Thymus (tissue), 14 donors: ENCODE measurements around the gene ZNF492. TPM values are rescaled to one million over a fixed set of nuclear protein-coding genes. Genes with fewer than 3 reads are reported as not detected.
A peak's percentile ranks its signal among the peaks of the same experiment; 100 is the strongest.
"Not testable (repeated sequence)": the region's sequence is repeated elsewhere in the genome, so short reads cannot be mapped to it uniquely, and the experiment has no call there.

Source experiments
- DNase-seq, 9 donors: peaks; one replicate each; pipeline ENCODE4 v3.0.0-alpha.2; 2013; ENCODE audit warnings: low spot score in 9 of 9, low read depth in 6 of 9, missing footprints in 1 of 9
- H3K27ac ChIP-seq, 2 donors: one replicate each; pipeline ENCODE4 v1.5.1; 2013; ENCODE audit warnings: control low read depth in 1 of 2, low read depth in 1 of 2, low read length in 1 of 2, mild to moderate bottlenecking in 1 of 2, moderate library complexity in 1 of 2
- H3K27me3 ChIP-seq, 2 donors: one replicate each; pipeline ENCODE4 v1.5.1; 2013; ENCODE audit warnings: low read length in 1 of 2; ENCODE audit not compliant: control insufficient read depth in 2 of 2, insufficient read depth in 1 of 2
- H3K36me3 ChIP-seq, 2 donors: one replicate each; pipeline ENCODE4 v1.5.1; 2013; ENCODE audit warnings: low read length in 1 of 2, mild to moderate bottlenecking in 1 of 2, moderate library complexity in 1 of 2; ENCODE audit not compliant: control insufficient read depth in 2 of 2, insufficient read depth in 2 of 2
- H3K4me1 ChIP-seq, 2 donors: one replicate each; pipeline ENCODE4 v1.5.1; 2013; ENCODE audit warnings: low read length in 2 of 2; ENCODE audit not compliant: control insufficient read depth in 2 of 2, insufficient read depth in 2 of 2
- H3K4me3 ChIP-seq, 2 donors: one replicate each; pipeline ENCODE4 v1.5.1; 2013; ENCODE audit warnings: low read length in 2 of 2, control low read depth in 1 of 2, mild to moderate bottlenecking in 1 of 2
- H3K9me3 ChIP-seq, 2 donors: one replicate each; pipeline ENCODE4 v1.5.1; 2013; ENCODE audit warnings: low read length in 1 of 2, mild to moderate bottlenecking in 1 of 2; ENCODE audit not compliant: control insufficient read depth in 2 of 2, insufficient read depth in 1 of 2
- WGBS: extraction: QIAGEN DNeasy Blood & Tissue Kit; methylation state at CpG from one replicate; pipeline ENCODE4 v1.1.7; 2013; 5-methylcytosine and 5-hydroxymethylcytosine counted together
- long read RNA-seq, 10 donors: transcript quantifications; one replicate each; lab custom pipeline, GENCODE V29; 2026
- polyA plus RNA-seq: library from polyadenylated mRNA; stranded (reverse); fragments of 200-250 nt; gene quantifications from one replicate; pipeline ENCODE4 v1.2.3, GENCODE V29; 2013
- total RNA-seq: library from RNA; stranded (reverse); fragments of 120-200 nt; gene quantifications from one replicate; pipeline ENCODE4 v1.2.4, GENCODE V29; 2013
- donor health status: healthy.

The ZNF492 gene
- total RNA-seq: 2.0 TPM
- 0.23 TPM for polyA plus RNA-seq
- long read RNA-seq, donor 1: 0 reads
- long read RNA-seq, donor 2: 0 reads
- long read RNA-seq, donor 3: 0 reads
- long read RNA-seq, donor 4, full-length matches to known transcripts: 2 of 2 reads
- long read RNA-seq, donor 4, partial matches to known transcripts: 0 of 2 reads
- long read RNA-seq, donor 4, other reads (novel, unspliced or antisense): 0 of 2 reads
- long read RNA-seq, donor 5, full-length matches to known transcripts: 3 of 3 reads
- long read RNA-seq, donor 5, partial matches to known transcripts: 0 of 3 reads
- long read RNA-seq, donor 5, other reads (novel, unspliced or antisense): 0 of 3 reads
- long read RNA-seq, donor 6: 0 reads
- long read RNA-seq, donor 7: 0 reads
- long read RNA-seq, donor 8: 0 reads
- long read RNA-seq, donor 9, full-length matches to known transcripts: 1 of 1 reads
- long read RNA-seq, donor 9, partial matches to known transcripts: 0 of 1 reads
- long read RNA-seq, donor 9, other reads (novel, unspliced or antisense): 0 of 1 reads
- long read RNA-seq, donor 10: 0 reads

DNA sequence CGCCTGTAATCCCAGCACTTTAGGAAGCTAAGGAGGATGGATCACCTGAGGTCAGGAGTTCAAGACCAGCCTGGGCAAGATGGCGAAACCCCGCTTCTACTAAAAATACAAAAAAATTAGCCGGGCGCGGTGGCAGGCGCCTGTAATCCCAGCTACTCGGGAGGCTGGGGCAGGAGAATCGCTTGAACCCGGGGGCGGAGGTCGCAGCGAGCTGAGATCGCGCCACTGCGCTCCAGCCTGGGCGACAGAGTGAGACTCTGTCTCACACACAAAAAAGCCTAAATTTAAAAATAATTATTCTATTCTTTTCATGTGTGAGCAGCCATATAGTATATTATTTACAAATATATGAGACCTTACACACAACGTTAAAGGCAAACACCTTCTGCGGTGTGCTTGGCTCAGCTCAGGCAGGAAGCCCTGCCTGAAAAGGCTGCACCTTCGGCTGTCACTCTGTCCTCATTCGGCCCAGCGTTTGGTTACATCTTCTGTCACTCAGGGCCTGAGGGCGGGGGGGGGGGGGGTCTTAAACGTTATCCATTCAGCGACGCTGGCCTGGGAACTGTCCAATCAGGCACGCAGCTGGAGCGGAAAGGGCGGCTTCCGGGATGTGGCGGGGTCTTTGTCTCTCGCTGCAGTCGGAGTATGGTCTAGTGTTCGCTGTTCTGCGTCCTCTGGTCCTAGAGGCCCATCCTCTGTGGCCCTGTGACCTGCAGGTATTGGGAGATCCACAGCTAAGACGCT, at the start of gene ZNF492:
Gene ZNF492, plus strand, starts transcription at position 619 of the 744 bp plus-strand sequence. CDS start 19,076 bp downstream, outside the sequence.
- H3K27ac ChIP-seq, H3K9me3 ChIP-seq, H3K36me3 ChIP-seq: not testable (repeated sequence)

DNA sequence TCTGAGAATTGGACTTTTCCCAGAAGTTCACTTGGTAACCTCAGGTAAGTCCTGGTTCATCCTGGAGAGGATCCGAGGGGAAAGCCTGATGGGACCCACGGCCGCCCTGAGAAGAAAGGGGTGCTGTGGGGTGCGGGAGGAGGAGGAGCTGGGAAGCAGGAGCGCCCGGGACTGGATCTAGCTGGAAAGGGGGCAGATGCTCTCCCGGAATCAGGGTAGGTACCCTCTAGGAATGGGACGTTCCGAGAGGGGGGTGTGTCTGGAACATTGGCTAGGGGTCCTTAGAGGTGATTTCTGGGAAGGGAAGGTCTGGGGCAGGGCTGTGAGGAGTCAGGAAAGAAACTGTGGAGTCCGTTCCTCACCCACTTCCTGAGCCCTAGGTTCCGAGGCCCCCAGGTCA, 38.7 kb upstream of the ZNF492 start:
- WGBS: 49% methylated on average over 11 of the region's 11 CpGs
- Histone ChIP-seq H3K4me3 (no peak overlapping the region), H3K4me1 (no peaks in the 10 kb centered on the region), H3K27ac (no peak overlapping the region), H3K27me3 (no peaks in the 10 kb centered on the region), H3K9me3 (peaks cover 4 to 35% of the 10 kb centered on the region in 2 donors), H3K36me3 (no peaks in the 10 kb centered on the region)
- no peak for DNase-seq

More for the DNA sequence above, at the start of gene ZNF492:
- not testable (repeated sequence) for H3K27me3 ChIP-seq, H3K4me1 ChIP-seq
- peak within 1 kb of the TSS; percentile 59 to 62 for H3K4me3 ChIP-seq
- WGBS: 3% methylated on average over 36 of the region's 36 CpGs
- peak; percentile 17 to 91 (median 62) for DNase-seq

DNA sequence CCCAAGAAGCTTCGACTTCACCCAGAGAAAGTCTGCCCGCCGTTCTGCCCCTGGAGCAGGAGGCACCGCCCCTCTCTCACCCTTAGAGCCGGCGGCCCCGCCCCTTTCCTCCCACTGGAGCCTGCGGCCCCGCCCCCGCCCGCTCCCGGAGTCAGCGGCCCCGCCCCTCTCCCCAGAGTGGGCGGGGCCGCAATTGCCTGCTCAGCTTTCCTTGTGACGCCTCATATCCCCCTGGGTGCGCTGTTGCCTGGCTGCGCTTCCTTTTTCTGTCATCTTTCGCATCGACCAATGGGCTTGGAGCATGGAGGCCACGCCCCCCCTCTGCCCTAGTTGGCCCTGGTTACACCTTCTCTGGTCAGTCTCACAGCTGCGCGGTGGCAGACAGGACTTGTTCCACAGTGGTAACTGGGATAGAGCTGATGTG, 38.2 kb upstream of the ZNF492 start:
- H3K27ac ChIP-seq: no peak overlapping the region
- H3K36me3 ChIP-seq: no peaks in the 10 kb centered on the region
- no peaks in the 10 kb centered on the region for H3K27me3 ChIP-seq
- 15% methylated on average over 24 of the region's 24 CpGs for WGBS
- no peak for DNase-seq
- no peaks in the 10 kb centered on the region for H3K4me1 ChIP-seq
- no peak overlapping the region for H3K4me3 ChIP-seq
- H3K9me3 ChIP-seq: peaks cover 7 to 40% of the 10 kb centered on the region in 2 donors

DNA sequence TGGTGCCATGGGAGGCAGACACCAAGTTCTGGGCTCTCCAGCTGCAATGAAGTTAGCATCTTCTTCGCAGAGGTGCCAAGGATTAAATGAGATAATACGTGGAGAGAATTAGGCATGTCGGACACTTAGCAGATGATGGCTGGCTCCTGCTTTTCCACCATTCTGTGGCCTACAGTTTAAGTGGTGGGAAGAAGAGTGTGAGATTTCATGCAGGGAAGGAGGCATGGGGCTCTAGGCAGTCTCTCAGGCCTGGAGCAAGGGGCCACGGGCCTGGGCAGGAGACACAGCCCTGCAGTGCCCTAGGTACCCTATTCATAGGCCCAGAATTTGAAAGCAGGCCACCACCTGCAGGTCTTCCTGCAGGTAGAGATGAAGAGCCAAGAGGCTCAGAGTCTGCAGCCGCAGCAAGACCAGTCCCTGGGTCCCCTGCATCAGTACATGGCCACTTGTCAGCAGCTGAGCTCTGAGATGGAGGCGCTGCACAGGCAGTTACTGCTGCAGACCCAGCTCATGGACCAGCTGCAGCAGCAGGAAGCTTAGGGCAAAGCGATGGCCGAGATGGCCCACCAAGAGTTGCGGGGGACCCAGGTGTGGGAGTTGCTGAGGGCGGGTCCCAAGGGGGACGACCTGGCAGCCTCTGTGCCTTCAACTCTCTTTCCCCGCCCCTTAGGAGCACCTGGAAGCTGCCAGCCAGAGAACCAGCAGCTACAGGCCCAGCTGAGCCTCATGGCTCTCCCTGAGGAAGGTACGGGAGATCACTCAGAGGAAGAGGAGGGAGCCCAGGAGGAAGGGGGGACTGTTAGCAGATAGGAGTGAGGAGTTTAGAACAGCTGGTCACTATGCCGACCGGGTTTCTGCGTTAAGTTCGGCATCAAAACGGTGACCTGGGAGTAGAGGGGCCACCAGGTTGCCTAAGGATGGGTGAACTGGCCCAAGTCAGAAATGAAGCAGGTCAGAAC, 33.2 kb upstream of the ZNF492 start:
- Histone ChIP-seq H3K4me1 (no peaks in the 10 kb centered on the region), H3K4me3 (no peak overlapping the region), H3K9me3 (peaks cover 20 to 81% of the 10 kb centered on the region in 2 donors), H3K36me3 (no peaks in the 10 kb centered on the region), H3K27ac (no peak overlapping the region), H3K27me3 (no peaks in the 10 kb centered on the region)
- no peak for DNase-seq
- 81% methylated on average over 18 of the region's 18 CpGs for WGBS

- Histone ChIP-seq H3K4me3 (no peak overlapping the region), H3K27ac (no peak overlapping the region), H3K36me3 (no peaks in the 10 kb centered on the region), H3K27me3 (no peaks in the 10 kb centered on the region), H3K4me1 (no peaks in the 10 kb centered on the region), H3K9me3 (peaks cover 18 to 84% of the 10 kb centered on the region in 2 donors)
- WGBS: 90% methylated on average over 12 of the region's 12 CpGs
- DNase-seq: no peak
These were observed 32.1 kb upstream of the ZNF492 start for GRCh38 chr19:22601906-22602630.

GRCh38 chr19:22602631-22603272, 31.4 kb upstream of the ZNF492 start:
- no peak overlapping the region for H3K27ac ChIP-seq
- 74% methylated on average over 19 of the region's 19 CpGs for WGBS
- H3K9me3 ChIP-seq: peaks cover 19 to 90% of the 10 kb centered on the region in 2 donors

GRCh38 chr19:22603518-22604440, 30.3 kb upstream of the ZNF492 start:
- Histone ChIP-seq H3K4me3 (no peak overlapping the region), H3K36me3 (no peaks in the 10 kb centered on the region), H3K27me3 (no peaks in the 10 kb centered on the region), H3K27ac (no peak overlapping the region), H3K9me3 (peaks cover 19 to 90% of the 10 kb centered on the region in 2 donors), H3K4me1 (no peaks in the 10 kb centered on the region)
- WGBS: 76% methylated on average over 14 of the region's 14 CpGs
- no peak for DNase-seq

More at GRCh38 chr19:22602631-22603272, 31.4 kb upstream of the ZNF492 start:
- no peaks in the 10 kb centered on the region for H3K4me1 ChIP-seq
- DNase-seq: no peak
- no peak overlapping the region for H3K4me3 ChIP-seq
- no peaks in the 10 kb centered on the region for H3K36me3 ChIP-seq
- H3K27me3 ChIP-seq: no peaks in the 10 kb centered on the region
